Stimulated activated CD4-positive, alpha-beta T cell treated with anti-CD3 and anti-CD28 coated beads, Interleukin-4, amount 100 ng/mL, for 48 hours (primary cell): ENCODE results near the gene NCK2.

ENCODE experiments used
- DNase-seq, 2 donors: peaks; one replicate each; pipeline ENCODE4 v3.0.0-alpha.2; 2020; ENCODE audit warnings: low read depth in 2 of 2

Gene NCK2

GRCh38 chr2:105790461-105791149 is 45.9 kb downstream of the NCK2 start:
- DNase-seq, result no peak

GRCh38 chr2:105791229-105791628 is 46.5 kb downstream of the NCK2 start:
- DNase-seq, result no peak

- no peak for DNase-seq
These were observed 47.8 kb downstream of the NCK2 start for GRCh38 chr2:105792561-105792960.

GRCh38 chr2:105793196-105793975 is 48.7 kb downstream of the NCK2 start:
- no peak for DNase-seq

- DNase-seq, result no peak
These were observed 50.3 kb downstream of the NCK2 start for GRCh38 chr2:105794926-105795574.

- no peak for DNase-seq
These were observed 50.8 kb downstream of the NCK2 start for GRCh38 chr2:105795575-105795934.

- no peak for DNase-seq
These were observed 51.5 kb downstream of the NCK2 start for GRCh38 chr2:105796131-105796638.

- no peak for DNase-seq
These were observed 52.1 kb downstream of the NCK2 start for GRCh38 chr2:105796791-105797190.

- DNase-seq, result no peak
These were observed 52.6 kb downstream of the NCK2 start for GRCh38 chr2:105797298-105797819.

- DNase-seq, result no peak
These were observed 53.9 kb downstream of the NCK2 start for GRCh38 chr2:105798595-105798994.

- no peak for DNase-seq
These were observed 55.5 kb downstream of the NCK2 start for GRCh38 chr2:105800036-105800713.

- DNase-seq, result no peak
These were observed 56.4 kb downstream of the NCK2 start for GRCh38 chr2:105800953-105801635.

GRCh38 chr2:105801961-105802360 is 57.2 kb downstream of the NCK2 start:
- DNase-seq, result no peak

GRCh38 chr2:105802587-105802986 is 57.9 kb downstream of the NCK2 start:
- DNase-seq, result no peak

GRCh38 chr2:105803337-105803736 is 58.6 kb downstream of the NCK2 start:
- DNase-seq, result no peak

- no peak for DNase-seq
These were observed 59.1 kb downstream of the NCK2 start for GRCh38 chr2:105803773-105804172.

GRCh38 chr2:105804266-105804665 is 59.6 kb downstream of the NCK2 start:
- DNase-seq, result no peak

GRCh38 chr2:105806996-105807395 is 62.3 kb downstream of the NCK2 start:
- DNase-seq, result no peak

GRCh38 chr2:105808423-105809096 is 63.8 kb downstream of the NCK2 start:
- no peak for DNase-seq

- DNase-seq, result no peak
These were observed 64.4 kb downstream of the NCK2 start for GRCh38 chr2:105809097-105809473.

- DNase-seq, result no peak
These were observed 65.0 kb downstream of the NCK2 start for GRCh38 chr2:105809723-105810122.
